H1 (cell line): Measurements from ENCODE around the gene ARHGAP24. TPM values are rescaled to one million over a fixed set of nuclear protein-coding genes. Genes with fewer than 3 reads are reported as not detected.

ENCODE experiments used
- BCL11A ChIP-seq, 2 experiments: IDR thresholded peaks; one replicate each; pipeline ENCODE4 v1.6.1; 2011; ENCODE audit warnings: low read depth in 2 of 2, low read length in 2 of 2, mild to moderate bottlenecking in 2 of 2
- GABPA ChIP-seq: IDR thresholded peaks from 2 replicates; pipeline ENCODE4 v1.6.1; 2011; ENCODE audit warnings: mild to moderate bottlenecking, low read length, moderate library complexity, borderline replicate concordance; ENCODE audit not compliant: insufficient read depth
- GTF2F1 ChIP-seq: IDR thresholded peaks from 2 replicates; pipeline ENCODE4 v1.6.1; 2012; ENCODE audit warnings: low read depth, low read length, improper control_type of control experiment, borderline replicate concordance
- KDM1A ChIP-seq: fragments of 200-600, 300-600 bp; sonication (generic); IDR thresholded peaks from 2 replicates; pipeline ENCODE4 v1.7.1; 2016; ENCODE audit warnings: mild to moderate bottlenecking, low read length, borderline replicate concordance
- RBBP5 ChIP-seq: IDR thresholded peaks from 2 replicates; pipeline ENCODE4 v1.7.1; 2012; ENCODE audit warnings: low read depth, mild to moderate bottlenecking, inconsistent platforms, low read length, moderate library complexity, borderline replicate concordance
- SIN3A ChIP-seq, 2 experiments: IDR thresholded peaks in 1 of 2; conservative IDR thresholded peaks in 1 of 2; 2 replicates each; pipeline ENCODE4 v1.6.1; 2011 to 2012; ENCODE audit warnings: low read length in 2 of 2, improper control_type of control experiment in 1 of 2, low read depth in 1 of 2, mild to moderate bottlenecking in 1 of 2
- polyA plus RNA-seq, 7 experiments: library from polyadenylated mRNA; depleted of rRNA in 3 of 7; stranded (reverse) in 5 of 7; unstranded in 2 of 7; fragments of >200 nt in 5 of 7; fragments of 200-250 nt in 2 of 7; gene quantifications; 1 replicate in 5 of 7; 2 replicates in 1 of 7; 4 replicates in 1 of 7; pipeline versions ENCODE4 v1.2.1 to v1.2.3, GENCODE V29; 2011 to 2013; ENCODE audit warnings: missing spikeins in 2 of 7, mixed read lengths in 2 of 7
- total RNA-seq: library from RNA; stranded (reverse); fragmentation: NEBNext Ultra II Directional; extraction: Animal tissue kit (Norgen Biotek cat#: 25700); gene quantifications from 2 replicates; pipeline ENCODE4 v1.2.1, GENCODE V29; 2021

Gene ARHGAP24
- total and polyA plus RNA-seq, 2 of the 8 experiments (the other 6 are each of a cell fraction or from before 2014, with no cell fraction given): 0.08 to 0.50 TPM

GRCh38 chr4:85751866-85752265 is 276.9 kb downstream of the ARHGAP24 start (continued):
- TF ChIP-seq RBBP5 (no peak), SIN3A (conservative IDR thresholded peaks at IDR 0.05 in 1 of 2, IDR thresholded peaks at IDR 0.05 in 1 of 2; ENCODE audit: low read depth in 1 of 2, low read length in 2 of 2) (no peak), GTF2F1 (no peak), BCL11A (IDR thresholded peaks at IDR 0.05; ENCODE audit: low read depth in 2 of 2, low read length in 2 of 2) (no peak), KDM1A (no peak), GABPA (no peak)
